ENCODE measurements around the gene GATA5.
A peak's percentile ranks its signal among the peaks of the same experiment; 100 is the strongest.

Gene GATA5, protein sequence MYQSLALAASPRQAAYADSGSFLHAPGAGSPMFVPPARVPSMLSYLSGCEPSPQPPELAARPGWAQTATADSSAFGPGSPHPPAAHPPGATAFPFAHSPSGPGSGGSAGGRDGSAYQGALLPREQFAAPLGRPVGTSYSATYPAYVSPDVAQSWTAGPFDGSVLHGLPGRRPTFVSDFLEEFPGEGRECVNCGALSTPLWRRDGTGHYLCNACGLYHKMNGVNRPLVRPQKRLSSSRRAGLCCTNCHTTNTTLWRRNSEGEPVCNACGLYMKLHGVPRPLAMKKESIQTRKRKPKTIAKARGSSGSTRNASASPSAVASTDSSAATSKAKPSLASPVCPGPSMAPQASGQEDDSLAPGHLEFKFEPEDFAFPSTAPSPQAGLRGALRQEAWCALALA

DNA sequence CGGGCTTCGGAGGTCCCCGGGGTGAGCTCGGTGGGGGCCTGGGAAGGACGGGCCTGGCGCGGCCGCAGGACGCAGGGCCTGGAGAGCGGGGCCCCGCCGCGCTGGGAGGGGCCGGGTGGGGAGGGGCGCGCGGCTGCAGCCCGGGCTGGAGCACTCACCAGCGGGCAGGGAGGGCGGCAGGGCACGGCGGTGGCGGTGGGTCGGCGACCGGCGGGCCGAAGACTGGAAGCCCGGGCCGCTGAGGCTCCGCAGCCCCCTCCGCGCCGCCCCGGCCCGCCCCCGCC, at the start of gene GATA5:
Gene GATA5, minus strand, starts transcription at position 224 of the 284 bp plus-strand sequence. CDS start 474 bp downstream, outside the sequence.
- DNase-seq (ENCODE audit: low read depth), result no peak
- Histone ChIP-seq H3K36me3 (ENCODE audit: control insufficient read depth, insufficient read depth, low read length, severe bottlenecking) (no peaks in the 10 kb centered on the region), H3K4me1 (ENCODE audit: control insufficient read depth, insufficient read depth, low read length) (no peaks in the 10 kb centered on the region), H3K9me3 (ENCODE audit: control insufficient read depth, low read length) (no peaks in the 10 kb centered on the region), H3K4me3 (ENCODE audit: low read length) (no peak within 1 kb of the TSS), H3K9ac (ENCODE audit: low read length) (no peak within 1 kb of the TSS), H3K27me3 (replicated peaks; ENCODE audit: control insufficient read depth, insufficient read depth, low read length) (peaks cover 52% of the 10 kb centered on the region)

DNA sequence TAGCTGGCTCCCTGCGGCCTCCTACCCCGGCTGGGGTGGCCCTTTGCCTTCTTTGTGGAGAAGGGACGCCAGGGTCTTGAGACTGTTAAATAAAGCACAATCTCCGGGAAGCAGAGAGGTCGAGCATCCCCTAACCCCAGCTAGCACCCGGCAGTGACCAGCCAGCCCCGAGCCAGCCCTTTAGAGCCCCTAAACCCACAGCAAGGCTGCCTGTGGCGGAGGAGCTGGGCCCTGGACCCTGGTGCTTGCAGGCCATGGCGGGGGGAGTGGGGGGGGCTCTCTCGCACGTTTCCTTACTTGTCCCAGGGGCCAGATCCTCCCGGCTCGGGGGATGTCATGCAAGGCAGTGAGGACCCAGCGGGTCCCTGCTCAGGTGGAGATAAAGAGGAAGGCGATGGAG, 49.2 kb upstream of the GATA5 start:
- Histone ChIP-seq H3K4me1 (ENCODE audit: control insufficient read depth, insufficient read depth, low read length) (no peaks in the 10 kb centered on the region), H3K4me3 (ENCODE audit: low read length) (no peak overlapping the region), H3K36me3 (ENCODE audit: control insufficient read depth, insufficient read depth, low read length, severe bottlenecking) (no peaks in the 10 kb centered on the region), H3K9me3 (ENCODE audit: control insufficient read depth, low read length) (no peaks in the 10 kb centered on the region), H3K27me3 (replicated peaks; ENCODE audit: control insufficient read depth, insufficient read depth, low read length) (peaks cover 67% of the 10 kb centered on the region), H3K9ac (ENCODE audit: low read length) (no peak overlapping the region)
- no peak for DNase-seq (ENCODE audit: low read depth)

DNA sequence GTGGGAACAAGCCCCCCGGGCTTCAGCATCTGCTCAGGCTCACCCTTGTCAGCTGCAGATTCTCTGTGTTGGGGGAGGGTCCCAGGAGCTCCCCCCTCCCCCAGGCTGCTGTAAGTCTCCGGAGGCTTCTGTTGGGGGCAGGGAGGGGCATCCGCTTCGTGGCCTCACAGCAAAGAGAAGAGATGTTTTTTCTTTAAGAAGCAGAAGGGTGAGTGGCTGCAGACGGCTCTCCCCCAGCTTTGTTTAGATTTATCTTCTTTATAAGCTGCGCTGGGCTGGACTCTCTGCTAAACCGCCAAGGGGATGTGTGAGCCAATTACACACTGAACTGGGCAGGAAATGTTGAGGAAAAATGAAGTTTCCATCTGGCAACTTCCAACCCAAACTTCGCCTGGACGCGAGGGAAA, 48.7 kb upstream of the GATA5 start:
- Histone ChIP-seq H3K36me3 (ENCODE audit: control insufficient read depth, insufficient read depth, low read length, severe bottlenecking) (no peaks in the 10 kb centered on the region), H3K4me3 (ENCODE audit: low read length) (no peak overlapping the region), H3K9ac (ENCODE audit: low read length) (no peak overlapping the region), H3K9me3 (ENCODE audit: control insufficient read depth, low read length) (no peaks in the 10 kb centered on the region), H3K4me1 (ENCODE audit: control insufficient read depth, insufficient read depth, low read length) (no peaks in the 10 kb centered on the region), H3K27me3 (replicated peaks; ENCODE audit: control insufficient read depth, insufficient read depth, low read length) (peaks cover 64% of the 10 kb centered on the region)
- peak; percentile 4 for DNase-seq (ENCODE audit: low read depth)

DNA sequence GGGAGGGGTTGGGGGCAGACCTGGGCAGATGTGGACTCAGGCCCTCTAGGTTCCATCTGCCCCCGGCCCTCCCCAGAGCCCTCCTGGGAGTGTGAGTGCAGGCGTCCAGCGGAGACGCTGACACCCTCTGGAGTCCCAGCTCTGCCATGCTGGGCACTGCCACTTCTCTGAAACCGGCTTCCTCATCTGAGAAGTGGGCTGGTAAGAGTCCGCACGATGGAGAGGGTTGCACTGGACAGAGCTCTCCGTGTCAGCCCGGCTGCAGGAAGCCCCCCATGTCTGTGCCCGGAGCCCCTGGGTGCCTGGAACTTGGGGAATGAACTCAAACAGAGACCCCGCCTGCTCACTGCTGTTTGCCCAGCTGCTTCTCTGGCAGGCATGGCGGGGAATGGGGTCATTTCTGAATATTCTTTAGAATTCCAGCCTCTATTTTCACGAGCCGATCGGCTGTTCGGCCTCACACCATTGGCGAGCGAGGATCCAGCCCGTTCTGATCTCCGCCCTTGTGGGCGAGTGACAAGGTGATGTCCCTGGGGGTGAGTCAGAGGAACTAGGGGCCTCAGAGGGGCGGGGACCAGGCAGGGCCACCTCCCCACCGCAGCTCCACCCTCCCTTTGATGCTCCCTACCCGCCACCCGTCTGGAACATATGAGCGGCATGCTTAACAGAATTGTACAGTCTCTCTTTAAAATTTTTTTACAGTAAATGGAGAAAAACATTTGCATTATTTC, 47.8 kb upstream of the GATA5 start:
- Histone ChIP-seq H3K9ac (ENCODE audit: low read length) (no peak overlapping the region), H3K27me3 (replicated peaks; ENCODE audit: control insufficient read depth, insufficient read depth, low read length) (peaks cover 58% of the 10 kb centered on the region), H3K4me3 (ENCODE audit: low read length) (no peak overlapping the region), H3K36me3 (ENCODE audit: control insufficient read depth, insufficient read depth, low read length, severe bottlenecking) (no peaks in the 10 kb centered on the region), H3K9me3 (ENCODE audit: control insufficient read depth, low read length) (no peaks in the 10 kb centered on the region), H3K4me1 (ENCODE audit: control insufficient read depth, insufficient read depth, low read length) (no peaks in the 10 kb centered on the region)
- no peak for DNase-seq (ENCODE audit: low read depth)

DNA sequence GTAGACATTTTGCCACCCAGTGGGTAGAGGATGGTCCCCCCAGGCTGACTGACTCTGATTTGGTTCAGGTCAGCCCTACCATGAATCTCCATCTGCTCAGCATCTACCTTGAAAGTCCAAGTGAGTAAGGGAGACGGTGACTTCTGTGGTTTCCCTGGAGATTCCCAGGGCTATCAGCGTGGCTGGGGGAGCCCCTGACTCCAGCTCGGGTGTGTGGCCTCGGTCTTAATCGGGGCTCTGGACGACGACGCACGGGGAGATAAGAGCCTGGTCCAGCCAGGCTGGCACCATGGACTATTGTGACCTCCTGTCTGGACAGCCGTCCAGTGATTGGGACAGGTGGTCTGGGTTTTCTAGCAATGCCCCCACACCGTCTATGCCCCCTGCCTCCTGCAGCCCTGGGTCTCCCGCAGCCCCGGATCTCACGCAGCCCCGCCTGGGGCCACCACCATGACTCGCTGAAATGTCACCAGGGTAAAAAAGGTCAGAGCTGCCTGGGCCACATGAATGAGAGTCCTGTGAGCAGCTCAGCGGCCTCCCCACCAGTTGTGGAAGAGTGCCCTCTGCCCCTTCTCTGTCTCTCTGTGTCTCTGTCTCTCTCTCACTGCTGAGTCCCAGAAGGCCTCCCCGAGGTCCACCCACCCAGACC, 47.1 kb upstream of the GATA5 start:
- no peak for DNase-seq (ENCODE audit: low read depth)
- Histone ChIP-seq H3K27me3 (replicated peaks; ENCODE audit: control insufficient read depth, insufficient read depth, low read length) (peaks cover 61% of the 10 kb centered on the region), H3K4me1 (ENCODE audit: control insufficient read depth, insufficient read depth, low read length) (no peaks in the 10 kb centered on the region), H3K4me3 (ENCODE audit: low read length) (no peak overlapping the region), H3K9ac (ENCODE audit: low read length) (no peak overlapping the region), H3K9me3 (ENCODE audit: control insufficient read depth, low read length) (no peaks in the 10 kb centered on the region), H3K36me3 (ENCODE audit: control insufficient read depth, insufficient read depth, low read length, severe bottlenecking) (no peaks in the 10 kb centered on the region)

DNA sequence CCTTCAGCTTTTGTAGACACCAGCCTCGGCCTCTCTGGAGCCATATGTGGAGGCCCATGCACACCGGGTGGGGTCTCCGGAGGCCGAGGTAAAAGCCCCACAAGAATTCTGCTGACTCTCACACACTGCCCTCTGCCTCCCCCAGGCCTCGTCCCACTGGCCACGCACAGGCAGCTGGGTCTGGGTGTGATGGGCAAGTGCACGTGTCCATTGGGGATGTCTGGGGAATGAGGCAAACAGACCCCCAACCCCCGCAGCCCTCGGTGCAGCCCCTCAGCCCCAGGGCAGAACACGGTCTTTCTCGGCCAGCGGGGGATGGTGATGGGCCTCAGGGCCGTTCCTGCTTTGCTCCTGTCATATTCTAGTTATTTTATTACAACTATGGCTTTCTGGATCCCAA, 44.0 kb upstream of the GATA5 start:
- H3K4me1 ChIP-seq (ENCODE audit: control insufficient read depth, insufficient read depth, low read length), result no peaks in the 10 kb centered on the region
- no peak for DNase-seq (ENCODE audit: low read depth)
- H3K9me3 ChIP-seq (ENCODE audit: control insufficient read depth, low read length), result no peaks in the 10 kb centered on the region
- H3K9ac ChIP-seq (ENCODE audit: low read length), result no peak overlapping the region
- H3K27me3 ChIP-seq (replicated peaks; ENCODE audit: control insufficient read depth, insufficient read depth, low read length), result peaks cover 51% of the 10 kb centered on the region
- H3K36me3 ChIP-seq (ENCODE audit: control insufficient read depth, insufficient read depth, low read length, severe bottlenecking), result no peaks in the 10 kb centered on the region
- no peak overlapping the region for H3K4me3 ChIP-seq (ENCODE audit: low read length)

DNA sequence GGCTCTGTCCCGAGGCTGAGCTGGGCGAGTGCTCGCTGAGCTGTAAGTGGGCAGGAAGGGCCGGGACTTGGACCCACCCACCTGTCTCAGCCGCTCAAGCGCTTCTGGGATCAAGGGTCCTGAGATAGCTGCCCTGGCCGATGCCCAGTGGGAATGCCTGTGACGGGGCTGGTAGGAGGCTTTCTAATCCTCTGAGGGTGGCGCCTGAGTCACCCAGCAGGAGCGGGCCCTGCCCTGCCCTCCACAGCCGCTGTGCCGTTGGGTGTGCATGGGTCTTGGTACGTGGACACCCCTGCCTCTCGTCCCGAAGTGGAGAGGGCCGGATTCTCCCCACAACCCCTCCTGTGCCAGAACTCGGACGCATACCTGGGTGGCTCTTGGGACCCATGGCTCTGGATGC, 43.1 kb upstream of the GATA5 start:
- Histone ChIP-seq H3K4me1 (ENCODE audit: control insufficient read depth, insufficient read depth, low read length) (no peaks in the 10 kb centered on the region), H3K36me3 (ENCODE audit: control insufficient read depth, insufficient read depth, low read length, severe bottlenecking) (no peaks in the 10 kb centered on the region), H3K9ac (ENCODE audit: low read length) (no peak overlapping the region), H3K27me3 (replicated peaks; ENCODE audit: control insufficient read depth, insufficient read depth, low read length) (peaks cover 52% of the 10 kb centered on the region), H3K9me3 (ENCODE audit: control insufficient read depth, low read length) (no peaks in the 10 kb centered on the region), H3K4me3 (ENCODE audit: low read length) (no peak overlapping the region)
- DNase-seq (ENCODE audit: low read depth), result no peak

DNA sequence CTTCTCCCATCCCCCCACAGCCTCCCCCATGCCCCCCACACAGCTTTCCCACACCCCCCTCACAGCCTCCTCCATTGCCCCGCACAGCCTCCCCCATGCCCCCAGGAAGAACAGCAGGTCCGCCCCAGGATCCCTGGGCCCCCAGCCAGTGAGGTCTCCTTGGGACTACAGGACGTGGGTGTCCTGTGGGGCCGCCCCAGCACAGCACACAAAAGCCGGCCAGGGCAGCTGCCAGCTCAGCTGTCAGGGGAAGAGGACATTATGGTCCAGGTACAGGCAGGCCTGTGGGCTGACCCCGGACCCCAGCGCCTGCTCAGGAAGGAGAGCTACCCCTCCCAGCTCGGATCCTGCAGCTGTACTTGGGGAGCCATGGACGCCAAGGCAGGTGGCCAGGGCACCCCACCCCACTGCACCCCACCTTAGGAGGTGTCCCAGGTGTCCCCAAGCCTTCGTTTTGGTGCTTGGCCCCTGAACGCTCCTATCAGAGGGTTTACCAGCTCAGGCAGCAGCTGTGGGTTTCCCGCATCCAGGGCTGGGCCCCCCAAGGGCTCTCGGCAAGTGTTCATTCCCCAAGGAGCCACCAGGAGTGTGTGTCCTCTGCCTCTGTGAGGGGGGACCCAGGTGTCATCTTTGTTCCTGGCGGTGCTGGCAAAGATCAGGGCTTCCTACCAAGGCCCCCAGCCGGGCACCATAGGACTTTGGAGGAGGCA, 42.3 kb upstream of the GATA5 start:
- DNase-seq (ENCODE audit: low read depth), result no peak

DNA sequence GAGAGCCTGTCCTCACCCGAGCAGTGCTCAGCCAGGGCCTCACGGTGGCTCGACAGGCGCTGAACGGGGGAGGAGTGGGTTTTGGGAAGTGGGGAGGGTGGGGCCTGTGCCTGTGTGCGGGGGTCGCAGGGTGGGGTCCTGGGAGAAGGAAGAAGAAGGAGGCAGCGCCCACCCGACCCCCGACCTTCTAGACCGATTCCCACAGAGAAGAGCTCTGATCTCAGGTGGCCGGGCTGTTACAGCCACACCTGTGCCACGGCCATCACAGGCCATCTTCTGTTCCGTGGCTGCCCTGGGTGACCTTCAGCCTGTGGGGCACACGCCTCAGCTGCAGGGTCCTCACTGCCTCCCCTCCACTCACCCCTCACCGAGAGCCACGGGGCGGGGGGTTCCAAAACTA, 41.4 kb upstream of the GATA5 start:
- no peaks in the 10 kb centered on the region for H3K4me1 ChIP-seq (ENCODE audit: control insufficient read depth, insufficient read depth, low read length)
- H3K36me3 ChIP-seq (ENCODE audit: control insufficient read depth, insufficient read depth, low read length, severe bottlenecking), result no peaks in the 10 kb centered on the region
- H3K27me3 ChIP-seq (replicated peaks; ENCODE audit: control insufficient read depth, insufficient read depth, low read length), result peaks cover 53% of the 10 kb centered on the region
- H3K9me3 ChIP-seq (ENCODE audit: control insufficient read depth, low read length), result no peaks in the 10 kb centered on the region
- H3K4me3 ChIP-seq (ENCODE audit: low read length), result no peak overlapping the region
- no peak for DNase-seq (ENCODE audit: low read depth)
- H3K9ac ChIP-seq (ENCODE audit: low read length), result no peak overlapping the region

More for the DNA sequence above, 42.3 kb upstream of the GATA5 start:
- no peak overlapping the region for H3K9ac ChIP-seq (ENCODE audit: low read length)
- H3K27me3 ChIP-seq (replicated peaks; ENCODE audit: control insufficient read depth, insufficient read depth, low read length), result peaks cover 52% of the 10 kb centered on the region
- no peak overlapping the region for H3K4me3 ChIP-seq (ENCODE audit: low read length)
- H3K36me3 ChIP-seq (ENCODE audit: control insufficient read depth, insufficient read depth, low read length, severe bottlenecking), result no peaks in the 10 kb centered on the region
- H3K9me3 ChIP-seq (ENCODE audit: control insufficient read depth, low read length), result no peaks in the 10 kb centered on the region
- H3K4me1 ChIP-seq (ENCODE audit: control insufficient read depth, insufficient read depth, low read length), result no peaks in the 10 kb centered on the region

DNA sequence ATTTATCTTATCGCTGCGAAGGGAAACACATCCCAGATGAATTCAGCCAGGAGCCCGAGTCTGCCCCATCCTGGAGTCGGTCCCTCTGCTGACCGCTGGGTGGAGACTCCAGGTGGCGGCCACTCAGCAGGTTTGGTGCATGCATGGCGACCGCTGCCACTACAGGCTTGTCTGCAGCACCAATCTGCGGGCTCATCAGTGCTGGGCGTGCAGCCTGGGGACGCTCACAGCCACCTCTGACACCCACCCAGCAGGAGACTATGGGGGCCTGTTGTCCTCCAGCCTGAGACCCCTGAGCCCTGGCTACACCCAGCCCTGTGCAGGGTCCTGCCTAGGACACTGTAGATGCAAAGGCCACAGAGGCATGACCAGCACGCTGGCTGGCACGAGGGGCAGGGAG, 40.5 kb upstream of the GATA5 start:
- Histone ChIP-seq H3K27me3 (replicated peaks; ENCODE audit: control insufficient read depth, insufficient read depth, low read length) (peaks cover 62% of the 10 kb centered on the region), H3K9ac (ENCODE audit: low read length) (no peak overlapping the region), H3K36me3 (ENCODE audit: control insufficient read depth, insufficient read depth, low read length, severe bottlenecking) (no peaks in the 10 kb centered on the region), H3K9me3 (ENCODE audit: control insufficient read depth, low read length) (no peaks in the 10 kb centered on the region), H3K4me3 (ENCODE audit: low read length) (no peak overlapping the region), H3K4me1 (ENCODE audit: control insufficient read depth, insufficient read depth, low read length) (no peaks in the 10 kb centered on the region)
- DNase-seq (ENCODE audit: low read depth), result no peak

DNA sequence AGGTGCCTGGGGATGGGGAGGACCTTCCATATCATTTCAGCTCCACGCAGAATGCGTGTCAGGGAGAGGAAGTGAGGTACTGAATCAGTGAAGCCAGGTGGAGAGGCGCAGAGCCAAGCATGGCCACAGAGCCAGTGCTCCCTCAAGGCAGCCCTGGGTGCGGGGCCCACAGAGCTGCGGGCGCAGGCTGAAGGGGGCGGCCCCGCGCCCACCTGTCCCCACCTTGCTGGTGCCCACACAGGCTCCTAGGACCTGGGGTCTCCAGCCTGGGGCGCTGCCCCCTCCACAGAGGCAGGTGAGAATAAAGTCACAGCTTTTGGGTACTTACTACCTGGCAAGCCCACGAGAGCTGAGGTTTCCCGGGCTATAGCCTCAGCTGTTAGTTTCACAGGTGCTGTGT, 40.0 kb upstream of the GATA5 start:
- no peaks in the 10 kb centered on the region for H3K4me1 ChIP-seq (ENCODE audit: control insufficient read depth, insufficient read depth, low read length)
- H3K27me3 ChIP-seq (replicated peaks; ENCODE audit: control insufficient read depth, insufficient read depth, low read length), result peaks cover 62% of the 10 kb centered on the region
- no peak overlapping the region for H3K9ac ChIP-seq (ENCODE audit: low read length)
- H3K9me3 ChIP-seq (ENCODE audit: control insufficient read depth, low read length), result no peaks in the 10 kb centered on the region
- no peak for DNase-seq (ENCODE audit: low read depth)
- no peaks in the 10 kb centered on the region for H3K36me3 ChIP-seq (ENCODE audit: control insufficient read depth, insufficient read depth, low read length, severe bottlenecking)
- H3K4me3 ChIP-seq (ENCODE audit: low read length), result no peak overlapping the region

Data from adipocyte (in vitro differentiated cells).